Hematopoietic multipotent progenitor cell treated with erythropoietin and hydrocortisone succinate and interleukin-3 and kit ligand, for 8 days (in vitro differentiated cells): ENCODE data around the gene TPRN.

ENCODE experiments used
- DNase-seq: peaks from one replicate; pipeline ENCODE4 v3.0.0-alpha.2; 2015

Gene TPRN

GRCh38 chr9:137157618-137158415, 42.7 kb downstream of the TPRN start:
- DNase-seq: no peak

DNA sequence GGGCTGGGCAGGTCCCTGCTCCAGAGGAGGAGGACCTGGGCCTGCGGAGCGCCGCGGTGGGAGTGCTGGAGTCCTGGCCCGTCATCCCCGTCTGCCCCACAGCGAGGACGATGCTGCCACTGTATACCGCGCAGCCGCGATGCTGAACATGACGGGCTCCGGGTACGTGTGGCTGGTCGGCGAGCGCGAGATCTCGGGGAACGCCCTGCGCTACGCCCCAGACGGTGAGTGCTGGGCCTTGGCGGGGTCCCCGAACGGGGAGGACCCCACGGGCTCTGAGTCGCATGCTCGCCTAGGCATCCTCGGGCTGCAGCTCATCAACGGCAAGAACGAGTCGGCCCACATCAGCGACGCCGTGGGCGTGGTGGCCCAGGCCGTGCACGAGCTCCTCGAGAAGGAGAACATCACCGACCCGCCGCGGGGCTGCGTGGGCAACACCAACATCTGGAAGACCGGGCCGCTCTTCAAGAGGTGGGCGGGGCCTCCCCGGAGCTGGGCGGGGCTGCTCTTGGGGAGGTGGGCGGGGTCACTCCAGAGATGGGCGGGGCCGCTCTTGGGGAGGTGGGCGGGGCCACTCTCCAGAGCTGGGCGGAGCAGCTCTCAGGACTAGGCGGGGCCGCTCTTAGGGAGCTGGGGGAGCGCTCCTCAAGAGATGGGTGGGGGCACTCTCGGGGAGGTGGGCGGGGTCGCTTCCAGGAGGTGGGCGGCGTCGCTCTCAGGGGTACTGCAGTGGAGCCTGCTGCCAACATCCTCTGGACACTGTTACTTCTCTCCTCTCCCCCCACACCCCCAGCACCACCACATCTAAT, 43.8 kb downstream of the TPRN start:
- DNase-seq: peak; percentile 71

- no peak for DNase-seq
Observed at GRCh38 chr9:137152844-137153405, 47.6 kb downstream of the TPRN start.

DNA sequence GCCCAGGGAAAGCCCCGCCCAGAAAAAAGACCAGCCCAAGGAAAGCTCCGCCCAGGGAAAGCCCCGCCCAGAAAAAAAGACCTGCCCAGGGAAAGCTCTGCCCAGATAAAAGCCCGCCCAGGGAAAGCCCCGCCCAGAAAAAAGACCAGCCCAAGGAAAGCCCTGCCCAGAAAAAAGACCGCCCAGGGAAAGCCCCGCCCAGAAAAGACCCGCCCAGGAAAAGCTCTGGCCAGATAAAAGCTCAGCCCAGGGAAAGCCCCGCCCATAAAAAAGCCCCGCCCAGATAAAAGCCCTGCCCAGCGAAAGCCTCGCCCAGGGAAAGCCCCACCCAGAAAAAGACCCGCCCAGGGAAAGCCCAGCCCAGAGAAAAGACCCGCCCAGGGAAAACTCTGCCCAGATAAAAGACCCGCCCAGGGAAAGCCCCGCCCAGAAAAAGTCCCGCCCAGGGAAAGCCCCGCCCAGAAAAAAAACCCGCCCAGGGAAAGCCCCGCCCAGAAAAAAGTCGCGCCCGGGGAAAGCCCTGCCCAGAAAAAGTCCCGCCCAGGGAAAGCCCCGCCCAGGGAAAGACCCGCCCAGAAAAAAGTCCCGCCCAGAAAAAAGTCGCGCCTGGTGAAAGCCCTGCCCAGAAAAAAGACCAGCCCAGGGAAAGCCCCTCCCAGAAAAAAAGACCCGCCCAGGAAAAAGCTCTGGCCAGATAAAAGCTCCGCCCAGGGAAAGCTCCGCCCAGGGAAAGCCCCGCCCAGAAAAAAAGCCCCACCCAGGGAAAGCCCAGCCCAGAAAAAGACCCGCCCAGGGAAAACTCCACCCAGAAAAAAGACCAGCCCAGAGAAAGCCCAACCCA, 49.7 kb downstream of the TPRN start:
- DNase-seq: peak; percentile 68

DNA sequence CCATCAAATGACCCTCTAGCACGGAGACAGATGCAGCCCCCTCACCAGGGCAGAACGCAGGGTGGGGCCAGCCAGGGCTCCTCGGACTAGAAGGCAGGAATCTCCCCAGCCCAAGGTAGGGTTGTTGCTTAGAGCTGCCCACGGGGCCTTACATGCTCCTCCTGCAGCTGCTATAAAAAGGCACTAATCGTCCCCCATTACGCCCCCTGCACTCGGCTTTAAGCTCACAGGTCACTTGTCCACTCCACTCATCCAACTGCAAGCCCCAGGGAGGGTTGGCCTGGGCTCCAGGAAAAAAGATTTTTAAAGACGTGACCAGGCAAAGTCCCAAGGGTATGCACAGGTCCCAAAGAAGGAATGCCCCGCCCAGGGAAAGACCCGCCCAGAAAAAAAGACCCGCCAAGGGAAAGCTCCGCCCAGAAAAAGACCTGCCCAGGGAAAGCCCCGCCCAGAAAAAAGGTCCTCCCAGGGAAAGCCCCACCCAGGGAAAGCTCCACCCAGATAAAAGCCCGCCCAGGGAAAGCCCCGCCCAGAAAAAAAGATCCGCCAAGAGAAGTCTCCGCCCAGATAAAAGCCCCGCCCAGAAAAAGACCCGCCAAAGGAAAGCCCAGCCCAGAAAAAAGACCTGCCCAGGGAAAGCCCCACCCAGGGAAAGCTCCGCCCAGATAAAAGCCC, 50.5 kb downstream of the TPRN start:
- DNase-seq: no peak

DNA sequence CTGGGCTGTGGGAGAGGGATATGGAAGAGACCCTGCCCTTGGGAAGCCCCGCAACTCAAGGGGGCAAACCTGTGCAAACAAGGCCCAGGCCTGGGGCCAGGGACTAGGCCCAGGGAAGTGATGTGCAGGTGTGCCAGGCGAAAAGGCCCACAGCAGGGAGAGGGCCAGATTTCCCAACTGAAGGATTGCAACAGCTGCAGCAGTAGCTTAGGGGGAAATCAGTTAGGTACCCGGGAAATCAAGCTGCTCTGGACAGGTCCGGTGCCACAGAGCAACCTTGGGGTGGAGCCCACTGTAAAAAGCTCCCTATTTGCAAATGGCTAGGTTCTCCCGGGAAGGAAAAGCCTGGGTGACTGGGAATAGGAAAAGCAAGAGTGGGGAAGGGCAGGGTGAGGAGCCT, 51.2 kb downstream of the TPRN start:
- no peak for DNase-seq

GRCh38 chr9:137148661-137149060, 51.9 kb downstream of the TPRN start:
- DNase-seq: no peak

GRCh38 chr9:137148242-137148641, 52.3 kb downstream of the TPRN start:
- no peak for DNase-seq

DNA sequence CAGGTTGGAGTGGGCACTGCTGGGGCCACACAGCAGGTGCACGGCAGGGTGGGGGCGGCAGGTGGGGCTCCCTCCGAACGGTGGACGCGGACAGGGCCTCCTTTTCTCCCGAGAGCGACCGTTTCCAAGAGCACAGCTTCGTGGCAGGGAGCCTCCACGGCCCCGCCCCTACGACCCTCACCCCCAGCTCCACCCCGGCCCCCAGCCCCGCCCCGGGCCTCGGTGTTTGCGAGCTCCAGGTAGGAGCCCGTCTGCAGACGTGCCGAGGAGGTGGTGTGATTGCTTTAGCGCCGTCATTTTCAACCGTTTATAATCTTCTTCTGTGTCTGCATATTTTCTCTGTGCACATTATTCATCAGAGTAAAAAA, 52.8 kb downstream of the TPRN start:
- DNase-seq: no peak

DNA sequence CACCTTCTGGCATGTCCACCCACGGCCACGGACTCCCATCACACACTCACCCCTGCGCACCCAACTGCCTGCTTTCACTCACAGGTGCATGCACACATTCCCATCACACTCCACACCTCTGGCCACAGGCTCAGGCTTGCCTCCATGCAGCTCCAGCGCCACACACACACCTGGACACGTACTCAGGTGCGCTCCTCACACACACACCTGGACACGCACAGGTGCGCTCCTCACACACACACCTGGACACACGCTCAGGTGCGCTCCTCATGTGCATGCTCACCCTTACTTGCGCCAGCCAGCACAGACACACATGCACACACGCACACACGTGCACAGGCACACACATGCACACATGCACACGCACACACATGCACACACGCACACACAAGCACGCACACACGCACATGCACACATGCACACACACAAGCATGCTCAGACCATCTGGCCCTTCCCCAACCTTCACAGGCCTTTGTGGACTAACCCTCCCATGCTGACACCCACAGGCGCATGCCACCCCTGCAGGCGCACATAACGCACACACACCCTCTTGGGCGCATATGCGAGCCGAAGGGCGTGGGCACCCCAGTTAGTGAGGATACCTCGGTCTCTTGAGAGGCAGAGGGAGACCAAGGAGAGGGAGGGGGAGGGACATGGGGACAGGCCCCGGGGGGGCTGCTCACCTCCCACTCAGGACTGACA, 53.3 kb downstream of the TPRN start:
- DNase-seq: no peak

DNA sequence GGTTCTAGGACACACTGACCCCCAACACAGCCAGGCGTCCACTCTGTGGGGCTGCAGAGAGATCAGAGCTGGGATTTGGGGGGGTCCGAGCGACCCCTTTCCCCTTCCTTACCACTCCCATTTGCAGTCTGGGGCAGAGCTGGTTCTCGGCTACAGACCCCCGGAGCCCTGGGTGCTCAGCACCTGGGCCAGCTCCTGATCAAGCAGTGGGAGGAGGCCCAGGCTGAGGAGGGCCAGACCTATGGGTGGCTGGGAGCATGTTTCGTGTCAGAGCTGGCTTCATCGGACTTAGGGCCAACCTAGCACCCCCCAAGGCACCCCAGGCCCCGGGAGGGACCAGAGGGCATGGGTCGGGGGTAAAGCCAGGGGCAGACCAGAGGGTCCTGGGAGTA, 54.0 kb downstream of the TPRN start:
- DNase-seq: no peak

- DNase-seq: no peak
Observed at GRCh38 chr9:137145731-137146526, 54.6 kb downstream of the TPRN start.

DNA sequence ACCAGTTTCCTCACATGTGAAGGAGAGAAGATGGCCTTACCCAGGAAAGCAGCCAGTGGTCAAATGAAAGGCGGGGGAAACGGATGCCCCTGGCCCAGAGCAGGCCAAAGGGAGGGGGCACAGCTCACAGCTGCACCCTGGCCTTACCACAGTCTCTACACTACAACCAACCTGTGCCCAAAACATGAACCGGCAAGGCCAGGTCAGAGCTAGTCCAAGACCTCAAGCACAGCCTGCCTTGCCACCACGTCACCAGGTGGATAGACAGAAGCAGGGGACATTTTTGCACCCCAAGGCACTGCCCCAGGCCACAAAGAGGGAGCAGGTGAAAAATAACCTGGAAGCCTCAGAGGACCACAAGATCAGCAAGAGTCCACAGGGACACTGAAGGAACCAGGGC, 57.1 kb downstream of the TPRN start:
- DNase-seq: no peak

DNA sequence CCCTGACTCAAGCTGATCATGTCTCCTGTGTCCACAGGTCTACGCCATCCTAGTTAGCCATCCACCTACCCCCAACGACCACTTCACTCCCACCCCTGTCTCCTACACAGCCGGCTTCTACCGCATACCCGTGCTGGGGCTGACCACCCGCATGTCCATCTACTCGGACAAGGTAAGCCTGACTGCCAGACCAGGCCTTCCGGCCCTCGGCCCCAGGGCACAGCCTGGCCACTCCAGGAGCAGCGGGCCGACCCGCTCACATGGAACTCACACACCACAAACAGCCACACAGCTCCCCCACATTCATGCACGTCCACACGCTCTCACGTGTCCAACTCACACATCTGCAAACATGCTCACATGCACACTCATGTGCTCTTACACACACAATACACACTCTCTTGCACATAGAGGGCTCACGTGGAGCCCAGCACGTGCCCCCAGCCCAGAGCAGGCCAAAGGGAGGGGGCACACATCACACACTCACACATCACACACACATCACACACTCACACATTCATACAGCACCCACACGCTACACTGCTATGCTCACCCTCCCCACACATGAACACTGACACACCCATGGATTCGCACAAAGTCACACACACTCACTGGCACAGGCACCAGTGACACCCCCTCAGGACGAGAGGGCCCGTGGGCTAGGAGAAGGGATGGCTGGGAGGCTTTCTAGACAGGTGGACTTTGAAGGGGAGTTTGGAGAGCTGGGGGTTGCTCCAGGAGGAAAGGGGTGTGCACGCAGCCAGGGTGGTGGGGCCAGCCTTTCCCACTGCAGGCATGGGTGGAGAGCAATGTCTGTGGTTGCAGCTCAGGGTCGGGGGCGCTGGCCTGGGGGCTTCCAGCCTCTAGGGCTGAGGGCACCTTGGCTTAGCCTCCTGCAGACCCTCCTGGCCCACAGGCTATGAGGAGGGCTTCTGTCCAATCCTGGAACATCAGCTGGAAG, 58.3 kb downstream of the TPRN start:
- DNase-seq: no peak
